ENCODE data around the gene MAST2. TPM values are rescaled to one million over a fixed set of nuclear protein-coding genes. Genes with fewer than 3 reads are reported as not detected.

Gene MAST2
- total and polyA plus RNA-seq, 9 of the 15 experiments (the other 6 are each of a cell fraction or from before 2014, with no cell fraction given): 0.73 to 32.0 (median 17.8) TPM

DNA sequence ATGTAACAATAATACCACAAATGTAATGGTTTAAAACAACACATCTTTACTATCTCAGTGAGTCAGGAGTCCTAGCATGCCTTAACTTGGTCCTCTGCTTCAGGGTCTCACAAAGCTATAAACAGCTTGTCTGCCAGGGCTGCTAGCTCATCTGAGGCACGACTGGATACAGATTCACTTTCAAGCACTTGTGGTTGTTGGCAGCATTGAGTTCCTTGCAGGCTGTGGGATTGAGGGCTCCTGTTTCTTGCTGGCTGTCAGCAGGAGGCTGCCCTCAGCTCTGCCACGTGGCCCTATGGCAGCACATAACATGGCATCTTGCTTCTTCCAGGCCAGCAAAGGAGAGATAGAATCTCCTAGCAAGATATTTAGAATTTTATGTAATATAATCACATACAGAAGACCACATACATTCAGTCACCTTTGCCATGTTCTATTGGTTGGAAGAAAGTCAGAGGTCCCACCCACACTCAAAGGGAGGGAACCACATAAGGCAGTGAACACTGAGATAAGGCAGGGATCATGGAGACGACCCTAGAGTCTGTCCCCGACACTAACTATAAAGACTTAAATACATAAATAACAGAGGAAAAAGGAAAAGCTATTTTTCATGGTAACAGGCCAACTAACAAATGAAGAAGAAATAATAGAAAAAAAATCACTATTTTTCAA, 34.0 kb upstream of the MAST2 start (continued):
- TF ChIP-seq ARID1B (IDR thresholded peaks at IDR 0.05) (0 out of 2 replicates have a peak, but pooled peaks have one; percentile 13), JUNB (CRISPR knock-in tag; conservative IDR thresholded peaks at IDR 0.05) (no peak), EP400 (IDR thresholded peaks at IDR 0.05) (peak; percentile 23; the same call in 1 of the 2 replicates), ZNF224 (CRISPR knock-in tag; IDR thresholded peaks at IDR 0.05) (no peak), FOXA1 (IDR thresholded peaks at IDR 0.05; ENCODE audit: borderline replicate concordance) (no peak), KDM4B (IDR thresholded peaks at IDR 0.05; ENCODE audit: borderline replicate concordance in 2 of 2, low read depth in 1 of 2) (no peak), TCF7L2 (IDR thresholded peaks at IDR 0.05; ENCODE audit: low read depth, low read length) (no peak), CBFA2T3 (IDR thresholded peaks at IDR 0.05) (peak; percentile 12; the same call in 1 of the 2 replicates), TARDBP (IDR thresholded peaks at IDR 0.05) (no peak), PHF21A (IDR thresholded peaks at IDR 0.05; ENCODE audit: borderline replicate concordance, low read depth) (no peak), NONO (IDR thresholded peaks at IDR 0.05; ENCODE audit: low read depth in 2 of 2, low read length in 1 of 2) (no peak), BRF1 (IDR thresholded peaks at IDR 0.05; ENCODE audit: borderline replicate concordance, extremely low read depth, insufficient read length) (no peak), PTTG1 (tag; IDR thresholded peaks at IDR 0.05; ENCODE audit: low read depth) (no peak), ELF2 (CRISPR knock-in tag; IDR thresholded peaks at IDR 0.05) (no peak), TBL1XR1 (IDR thresholded peaks at IDR 0.05; ENCODE audit: low read length in 2 of 2) (no peak), PHF20 (IDR thresholded peaks at IDR 0.05; ENCODE audit: partially characterized antibody) (no peak), CCNT2 (IDR thresholded peaks at IDR 0.05; ENCODE audit: borderline replicate concordance, extremely low read depth, insufficient read length, low read depth, low read length) (no peak), HNRNPL (IDR thresholded peaks at IDR 0.05; ENCODE audit: low read depth, low read length) (no peak), OTX1 (CRISPR knock-in tag; IDR thresholded peaks at IDR 0.05) (no peak)
- TF ChIP-seq, protein P1, sequence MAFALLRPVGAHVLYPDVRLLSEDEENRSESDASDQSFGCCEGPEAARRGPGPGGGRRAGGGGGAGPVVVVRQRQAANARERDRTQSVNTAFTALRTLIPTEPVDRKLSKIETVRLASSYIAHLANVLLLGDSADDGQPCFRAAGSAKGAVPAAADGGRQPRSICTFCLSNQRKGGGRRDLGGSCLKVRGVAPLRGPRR (CRISPR knock-in tag; IDR thresholded peaks at IDR 0.05): no peak
- TF ChIP-seq, protein P2, sequence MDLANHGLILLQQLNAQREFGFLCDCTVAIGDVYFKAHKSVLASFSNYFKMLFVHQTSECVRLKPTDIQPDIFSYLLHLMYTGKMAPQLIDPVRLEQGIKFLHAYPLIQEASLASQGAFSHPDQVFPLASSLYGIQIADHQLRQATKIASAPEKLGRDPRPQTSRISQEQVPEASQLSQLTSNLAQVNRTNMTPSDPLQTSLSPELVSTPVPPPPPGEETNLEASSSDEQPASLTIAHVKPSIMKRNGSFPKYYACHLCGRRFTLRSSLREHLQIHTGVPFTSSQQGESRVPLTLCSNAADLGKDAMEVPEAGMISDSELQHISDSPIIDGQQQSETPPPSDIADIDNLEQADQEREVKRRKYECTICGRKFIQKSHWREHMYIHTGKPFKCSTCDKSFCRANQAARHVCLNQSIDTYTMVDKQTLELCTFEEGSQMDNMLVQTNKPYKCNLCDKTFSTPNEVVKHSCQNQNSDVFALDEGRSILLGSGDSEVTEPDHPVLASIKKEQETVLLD (IDR thresholded peaks at IDR 0.05): no peak
- TF ChIP-seq, protein P3, sequence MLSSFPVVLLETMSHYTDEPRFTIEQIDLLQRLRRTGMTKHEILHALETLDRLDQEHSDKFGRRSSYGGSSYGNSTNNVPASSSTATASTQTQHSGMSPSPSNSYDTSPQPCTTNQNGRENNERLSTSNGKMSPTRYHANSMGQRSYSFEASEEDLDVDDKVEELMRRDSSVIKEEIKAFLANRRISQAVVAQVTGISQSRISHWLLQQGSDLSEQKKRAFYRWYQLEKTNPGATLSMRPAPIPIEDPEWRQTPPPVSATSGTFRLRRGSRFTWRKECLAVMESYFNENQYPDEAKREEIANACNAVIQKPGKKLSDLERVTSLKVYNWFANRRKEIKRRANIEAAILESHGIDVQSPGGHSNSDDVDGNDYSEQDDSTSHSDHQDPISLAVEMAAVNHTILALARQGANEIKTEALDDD (IDR thresholded peaks at IDR 0.05): 0 out of 2 replicates have a peak, but pooled peaks have one; percentile 8
- TF ChIP-seq, protein P4, sequence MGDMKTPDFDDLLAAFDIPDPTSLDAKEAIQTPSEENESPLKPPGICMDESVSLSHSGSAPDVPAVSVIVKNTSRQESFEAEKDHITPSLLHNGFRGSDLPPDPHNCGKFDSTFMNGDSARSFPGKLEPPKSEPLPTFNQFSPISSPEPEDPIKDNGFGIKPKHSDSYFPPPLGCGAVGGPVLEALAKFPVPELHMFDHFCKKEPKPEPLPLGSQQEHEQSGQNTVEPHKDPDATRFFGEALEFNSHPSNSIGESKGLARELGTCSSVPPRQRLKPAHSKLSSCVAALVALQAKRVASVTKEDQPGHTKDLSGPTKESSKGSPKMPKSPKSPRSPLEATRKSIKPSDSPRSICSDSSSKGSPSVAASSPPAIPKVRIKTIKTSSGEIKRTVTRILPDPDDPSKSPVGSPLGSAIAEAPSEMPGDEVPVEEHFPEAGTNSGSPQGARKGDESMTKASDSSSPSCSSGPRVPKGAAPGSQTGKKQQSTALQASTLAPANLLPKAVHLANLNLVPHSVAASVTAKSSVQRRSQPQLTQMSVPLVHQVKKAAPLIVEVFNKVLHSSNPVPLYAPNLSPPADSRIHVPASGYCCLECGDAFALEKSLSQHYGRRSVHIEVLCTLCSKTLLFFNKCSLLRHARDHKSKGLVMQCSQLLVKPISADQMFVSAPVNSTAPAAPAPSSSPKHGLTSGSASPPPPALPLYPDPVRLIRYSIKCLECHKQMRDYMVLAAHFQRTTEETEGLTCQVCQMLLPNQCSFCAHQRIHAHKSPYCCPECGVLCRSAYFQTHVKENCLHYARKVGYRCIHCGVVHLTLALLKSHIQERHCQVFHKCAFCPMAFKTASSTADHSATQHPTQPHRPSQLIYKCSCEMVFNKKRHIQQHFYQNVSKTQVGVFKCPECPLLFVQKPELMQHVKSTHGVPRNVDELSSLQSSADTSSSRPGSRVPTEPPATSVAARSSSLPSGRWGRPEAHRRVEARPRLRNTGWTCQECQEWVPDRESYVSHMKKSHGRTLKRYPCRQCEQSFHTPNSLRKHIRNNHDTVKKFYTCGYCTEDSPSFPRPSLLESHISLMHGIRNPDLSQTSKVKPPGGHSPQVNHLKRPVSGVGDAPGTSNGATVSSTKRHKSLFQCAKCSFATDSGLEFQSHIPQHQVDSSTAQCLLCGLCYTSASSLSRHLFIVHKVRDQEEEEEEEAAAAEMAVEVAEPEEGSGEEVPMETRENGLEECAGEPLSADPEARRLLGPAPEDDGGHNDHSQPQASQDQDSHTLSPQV (IDR thresholded peaks at IDR 0.05): peak; percentile 89
